ENCODE measurements around the gene SFR1. TPM values are rescaled to one million over a fixed set of nuclear protein-coding genes. Genes with fewer than 3 reads are reported as not detected.
"Not testable (repeated sequence)": the region's sequence is repeated elsewhere in the genome, so short reads cannot be mapped to it uniquely, and the experiment has no call there.

The SFR1 gene
- total and polyA plus RNA-seq, 2 donors: 14.2 to 16.5 TPM

GRCh38 chr10:104174136-104174535, 52.2 kb downstream of the SFR1 start:
- Histone ChIP-seq H3K4me1 (ENCODE audit: control insufficient read depth in 2 of 2, insufficient read depth in 2 of 2, low read length in 2 of 2) (peaks cover 4 to 12% of the 10 kb centered on the region in 2 donors), H3K27me3 (ENCODE audit: control insufficient read depth in 2 of 2, insufficient read depth in 1 of 2, low read length in 1 of 2) (peaks cover 0 to 14% of the 10 kb centered on the region in 2 donors)
- H3K36me3 ChIP-seq (ENCODE audit: control insufficient read depth in 2 of 2, insufficient read depth in 2 of 2, low read length in 1 of 2); H3K4me3 ChIP-seq (ENCODE audit: low read length in 2 of 2); DNase-seq (ENCODE audit: low read depth in 6 of 9, low spot score in 9 of 9); H3K9me3 ChIP-seq (ENCODE audit: control insufficient read depth in 2 of 2, insufficient read depth in 1 of 2, low read length in 1 of 2); H3K27ac ChIP-seq (ENCODE audit: low read depth in 1 of 2, low read length in 1 of 2): not testable (repeated sequence)
- 95% methylated on average over 1 of the region's 1 CpG for WGBS

Other genes with a start within 250 kb of the SFR1 start
- gene STN1, start 204.0 kb upstream of the SFR1 start, total RNA-seq: 34.8 TPM
- gene STN1, start 204.0 kb upstream of the SFR1 start, polyA plus RNA-seq: 25.0 TPM
- gene SLK, start 155.0 kb upstream of the SFR1 start, total RNA-seq: 33.5 TPM
- gene SLK, start 155.0 kb upstream of the SFR1 start, polyA plus RNA-seq: 16.9 TPM
- gene COL17A1, start 36.3 kb upstream of the SFR1 start, total RNA-seq: 75.3 TPM
- 268 TPM for gene COL17A1, start 36.3 kb upstream of the SFR1 start, polyA plus RNA-seq
- 0.52 TPM for gene CFAP43, start 110.2 kb downstream of the SFR1 start, total RNA-seq
- 2.7 TPM for gene CFAP43, start 110.2 kb downstream of the SFR1 start, polyA plus RNA-seq
- 143 TPM for gene GSTO1, start 132.7 kb downstream of the SFR1 start, total RNA-seq
- 323 TPM for gene GSTO1, start 132.7 kb downstream of the SFR1 start, polyA plus RNA-seq
- 5.6 TPM for gene GSTO2, start 147.0 kb downstream of the SFR1 start, total RNA-seq
- gene GSTO2, start 147.0 kb downstream of the SFR1 start, polyA plus RNA-seq: 16.1 TPM
- gene ITPRIP, start 216.3 kb downstream of the SFR1 start, total RNA-seq: 7.4 TPM
- 13.6 TPM for gene ITPRIP, start 216.3 kb downstream of the SFR1 start, polyA plus RNA-seq
- 0.19 TPM for gene CFAP58, start 231.7 kb downstream of the SFR1 start, total RNA-seq
- gene CFAP58, start 231.7 kb downstream of the SFR1 start, polyA plus RNA-seq: 0.34 TPM

Measured in thymus (tissue), 11 donors.